Ovary (tissue), 9 donors: ENCODE results near the gene MSL3. TPM values are rescaled to one million over a fixed set of nuclear protein-coding genes. Genes with fewer than 3 reads are reported as not detected.

Experiments used
- DNase-seq, 5 donors: peaks; one replicate each; pipeline ENCODE4 v3.0.0-alpha.2; 2019 to 2020
- H3K27ac ChIP-seq, 2 donors: fragments of 200-600 bp; one replicate each; pipeline versions ENCODE4 v1.5.1 to v1.8.0; 2019 to 2022
- H3K27me3 ChIP-seq: fragments of 200-600 bp; one replicate; pipeline ENCODE4 v1.8.0; 2022
- H3K36me3 ChIP-seq: fragments of 200-600 bp; sonication (generic); one replicate; pipeline ENCODE4 v1.5.1; 2019
- H3K4me1 ChIP-seq: one replicate; pipeline ENCODE4 v1.8.1; 2013; ENCODE audit warnings: mild to moderate bottlenecking, moderate library complexity; ENCODE audit not compliant: insufficient read depth
- H3K4me3 ChIP-seq: fragments of 200-600 bp; sonication (generic); one replicate; pipeline ENCODE4 v1.5.1; 2017
- H3K9me3 ChIP-seq, 2 donors: fragments of 200-600 bp in 1 of 2; sonication (generic) in 1 of 2; one replicate each; pipeline versions ENCODE4 v1.5.1 to v1.8.1; 2013 to 2019; ENCODE audit warnings: mild to moderate bottlenecking in 1 of 2, moderate library complexity in 1 of 2
- EP300 ChIP-seq: sonication (generic); formaldehyde crosslinking; IDR thresholded peaks from one replicate; pipeline ENCODE4 v1.6.1; 2017; ENCODE audit warnings: antibody characterized with exemption
- POLR2A ChIP-seq: fragments of 450-650 bp; IDR thresholded peaks from one replicate; pipeline ENCODE4 v1.6.1; 2017; ENCODE audit warnings: antibody characterized with exemption, mild to moderate bottlenecking, moderate library complexity
- WGBS, 3 donors: extraction: QIAGEN DNeasy Blood & Tissue Kit in 1 of 3; methylation state at CpG; one replicate each; pipeline versions ENCODE4 v1.1.5 to v1.1.7; 2013 to 2017; 5-methylcytosine and 5-hydroxymethylcytosine counted together
- intact Hi-C, 4 donors: fragments of 100-400 bp; cut with DNase I; formaldehyde crosslinking; loops; one replicate each; pipeline versions ENCODE4 v1.11.0 to v1.15.1; 2022 to 2023
- polyA plus RNA-seq, 2 donors: library from polyadenylated mRNA; stranded (reverse); fragments of 200-250 nt in 1 of 2; fragments of 350-450 nt in 1 of 2; fragmentation: Illumina TruSeq in 1 of 2; extraction: RNeasy Lipid Tissue Mini Kit (QIAGEN cat#74804) in 1 of 2; gene quantifications; one replicate each; pipeline ENCODE4 v1.2.3, GENCODE V29; 2013 to 2014
- total RNA-seq, 7 donors: library from RNA; depleted of rRNA in 2 of 7; stranded (reverse); fragments of >200 nt in 2 of 7; fragmentation: NEBNext Ultra II Directional in 3 of 7; extraction: Animal tissue kit (Norgen Biotek cat#: 25700) in 3 of 7; gene quantifications; one replicate each; pipeline versions ENCODE4 v1.1.0 to v1.2.4, GENCODE V29; 2016 to 2023
- TF ChIP-seq, protein P1 (sequence below), 3 donors: fragments of 450-650 bp in 2 of 3; fragments of 200-600 bp in 1 of 3; IDR thresholded peaks; one replicate each; pipeline versions ENCODE4 v1.5.1 to v1.8.0; 2016 to 2022; ENCODE audit warnings: antibody characterized with exemption in 3 of 3, mild to moderate bottlenecking in 1 of 3
- donor health status: DM: no; HTN: no; CAD: no; lungs with moderate emphysema.
- donor health status: DM: no; HTN: no; CAD: no.
- donor health status: Bipolar disorder and iron deficiency.
- donor health status: DM: yes; HTN: yes; CAD: no.
- donor health status: DM: no; HTN: no; CAD: no.
- donor health status: DM: yes; HTN: yes; CAD: no.

Gene MSL3
- total and polyA plus RNA-seq, 9 donors, result 12.3 to 33.5 (median 16.2) TPM

- intact Hi-C loops, result no loop called here
- no peaks in the 10 kb centered on the region for H3K27me3 ChIP-seq
- DNase-seq, result no peak
- H3K4me1 ChIP-seq, result no peaks in the 10 kb centered on the region
- no peaks in the 10 kb centered on the region for H3K36me3 ChIP-seq
- no peak for TF ChIP-seq EP300
- TF ChIP-seq POLR2A, result no peak
- TF ChIP-seq, protein P1, sequence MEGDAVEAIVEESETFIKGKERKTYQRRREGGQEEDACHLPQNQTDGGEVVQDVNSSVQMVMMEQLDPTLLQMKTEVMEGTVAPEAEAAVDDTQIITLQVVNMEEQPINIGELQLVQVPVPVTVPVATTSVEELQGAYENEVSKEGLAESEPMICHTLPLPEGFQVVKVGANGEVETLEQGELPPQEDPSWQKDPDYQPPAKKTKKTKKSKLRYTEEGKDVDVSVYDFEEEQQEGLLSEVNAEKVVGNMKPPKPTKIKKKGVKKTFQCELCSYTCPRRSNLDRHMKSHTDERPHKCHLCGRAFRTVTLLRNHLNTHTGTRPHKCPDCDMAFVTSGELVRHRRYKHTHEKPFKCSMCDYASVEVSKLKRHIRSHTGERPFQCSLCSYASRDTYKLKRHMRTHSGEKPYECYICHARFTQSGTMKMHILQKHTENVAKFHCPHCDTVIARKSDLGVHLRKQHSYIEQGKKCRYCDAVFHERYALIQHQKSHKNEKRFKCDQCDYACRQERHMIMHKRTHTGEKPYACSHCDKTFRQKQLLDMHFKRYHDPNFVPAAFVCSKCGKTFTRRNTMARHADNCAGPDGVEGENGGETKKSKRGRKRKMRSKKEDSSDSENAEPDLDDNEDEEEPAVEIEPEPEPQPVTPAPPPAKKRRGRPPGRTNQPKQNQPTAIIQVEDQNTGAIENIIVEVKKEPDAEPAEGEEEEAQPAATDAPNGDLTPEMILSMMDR (IDR thresholded peaks at IDR 0.05), result no peak
- H3K27ac ChIP-seq, result no peak overlapping the region
- H3K4me3 ChIP-seq, result no peak overlapping the region
- H3K9me3 ChIP-seq, result no peaks in the 10 kb centered on the region
These were observed 6.8 kb upstream of the MSL3 start for GRCh38 chrX:11751261-11751660.

GRCh38 chrX:11753668-11754067 lies 4.4 kb upstream of the MSL3 start:
- 82 to 91% (median 86%) methylated on average over 2 of the region's 2 CpGs for WGBS, 3 donors
- TF ChIP-seq POLR2A (no peak), EP300 (no peak)
- TF ChIP-seq, protein P1 (IDR thresholded peaks at IDR 0.05), result no peak
- intact Hi-C loops, result no loop called here

GRCh38 chrX:11754958-11755645 lies 2.9 kb upstream of the MSL3 start:
- Histone ChIP-seq H3K4me3 (no peak overlapping the region), H3K27ac (no peak overlapping the region), H3K9me3 (no peaks in the 10 kb centered on the region), H3K36me3 (no peaks in the 10 kb centered on the region), H3K27me3 (no peaks in the 10 kb centered on the region), H3K4me1 (no peaks in the 10 kb centered on the region)
- intact Hi-C loops, result loop anchor here in 2 of 4 donors (5.0 kb wide), 1 partner anchor 223 kb away; no protein-coding TSS in a partner anchor
- no peak for DNase-seq
- TF ChIP-seq POLR2A (no peak), EP300 (no peak)
- TF ChIP-seq, protein P1 (IDR thresholded peaks at IDR 0.05), result no peak
- 80 to 86% (median 82%) methylated on average over 18 of the region's 18 CpGs for WGBS, 3 donors

More at GRCh38 chrX:11753668-11754067, 4.4 kb upstream of the MSL3 start:
- H3K27me3 ChIP-seq, result no peaks in the 10 kb centered on the region
- no peak overlapping the region for H3K4me3 ChIP-seq
- no peaks in the 10 kb centered on the region for H3K4me1 ChIP-seq
- no peak overlapping the region for H3K27ac ChIP-seq
- no peaks in the 10 kb centered on the region for H3K36me3 ChIP-seq
- no peak for DNase-seq
- no peaks in the 10 kb centered on the region for H3K9me3 ChIP-seq

DNA sequence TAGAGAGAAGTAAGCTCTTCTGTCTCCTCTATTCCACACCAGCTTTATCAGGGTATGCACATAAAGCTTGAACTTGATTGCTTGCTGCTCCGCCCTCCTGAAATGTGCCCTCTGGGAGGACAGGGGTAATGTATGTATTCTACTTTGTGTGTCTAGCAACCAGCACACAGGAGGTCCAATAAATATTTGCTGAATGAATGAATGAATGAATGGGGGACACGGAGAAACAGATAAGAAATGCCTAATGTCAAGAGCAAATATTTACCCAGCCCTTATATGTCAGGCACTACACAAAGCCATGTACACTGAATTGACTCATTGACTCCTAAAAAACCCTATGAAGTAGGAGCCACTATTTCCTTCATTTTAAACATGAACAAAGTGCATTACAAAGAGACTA lies 2.3 kb upstream of the MSL3 start:
- intact Hi-C loops, result loop anchor here in 2 of 4 donors (5.0 kb wide), 1 partner anchor 223 kb away; no protein-coding TSS in a partner anchor
- H3K27me3 ChIP-seq, result no peaks in the 10 kb centered on the region
- TF ChIP-seq, protein P1 (IDR thresholded peaks at IDR 0.05), result no peak
- TF ChIP-seq POLR2A (no peak), EP300 (no peak)
- H3K4me1 ChIP-seq, result no peaks in the 10 kb centered on the region
- H3K9me3 ChIP-seq, result no peaks in the 10 kb centered on the region
- DNase-seq, result no peak
- no peak overlapping the region for H3K27ac ChIP-seq
- 58 to 63% (median 61%) methylated on average over 2 of the region's 2 CpGs for WGBS, 3 donors
- no peak overlapping the region for H3K4me3 ChIP-seq
- no peaks in the 10 kb centered on the region for H3K36me3 ChIP-seq
